NK-92 (cell line): ENCODE results near the gene SOX13.

ENCODE experiments used
- DNase-seq: peaks from one replicate; lab custom pipeline; 2025; ENCODE audit not compliant: unreplicated experiment; lab: John Stamatoyannopoulos, UW

Gene SOX13

GRCh38 chr1:204130178-204130577 is 57.3 kb downstream of the SOX13 start:
- no peak for DNase-seq

- no peak for DNase-seq
These were observed 58.3 kb downstream of the SOX13 start for GRCh38 chr1:204130981-204131892.

- no peak for DNase-seq
These were observed 59.1 kb downstream of the SOX13 start for GRCh38 chr1:204131978-204132377.

- no peak for DNase-seq
These were observed 59.8 kb downstream of the SOX13 start for GRCh38 chr1:204132718-204133117.

GRCh38 chr1:204134103-204134502 is 61.2 kb downstream of the SOX13 start:
- DNase-seq = no peak

GRCh38 chr1:204136814-204137213 is 63.9 kb downstream of the SOX13 start:
- no peak for DNase-seq

GRCh38 chr1:204139088-204139487 is 66.2 kb downstream of the SOX13 start:
- DNase-seq = no peak

GRCh38 chr1:204139952-204140351 is 67.0 kb downstream of the SOX13 start:
- DNase-seq = no peak

GRCh38 chr1:204141131-204141530 is 68.2 kb downstream of the SOX13 start:
- no peak for DNase-seq

GRCh38 chr1:204142032-204142974 is 69.4 kb downstream of the SOX13 start:
- no peak for DNase-seq

- no peak for DNase-seq
These were observed 70.5 kb downstream of the SOX13 start for GRCh38 chr1:204143276-204144041.

- DNase-seq = no peak
These were observed 72.2 kb downstream of the SOX13 start for GRCh38 chr1:204145033-204145504.

GRCh38 chr1:204146309-204146708 is 73.4 kb downstream of the SOX13 start:
- no peak for DNase-seq

GRCh38 chr1:204146965-204147364 is 74.0 kb downstream of the SOX13 start:
- no peak for DNase-seq

- no peak for DNase-seq
These were observed 74.8 kb downstream of the SOX13 start for GRCh38 chr1:204147406-204148383.

GRCh38 chr1:204149107-204149506 is 76.2 kb downstream of the SOX13 start:
- no peak for DNase-seq

GRCh38 chr1:204149635-204150565 is 77.0 kb downstream of the SOX13 start:
- no peak for DNase-seq

GRCh38 chr1:204150702-204151551 is 78.0 kb downstream of the SOX13 start:
- DNase-seq = no peak
